HG02642 (cell line): ENCODE measurements around the gene SLC12A3.
"Not testable (repeated sequence)": the region's sequence is repeated elsewhere in the genome, so short reads cannot be mapped to it uniquely, and the experiment has no call there.

ENCODE experiments used
- ATAC-seq: cut with Tn5 transposase; IDR thresholded peaks from one replicate; pipeline ENCODE4 v1.9.1; 2021; ENCODE audit warnings: mild to moderate bottlenecking; ENCODE audit not compliant: unreplicated experiment, poor library complexity

SLC12A3 gene

DNA sequence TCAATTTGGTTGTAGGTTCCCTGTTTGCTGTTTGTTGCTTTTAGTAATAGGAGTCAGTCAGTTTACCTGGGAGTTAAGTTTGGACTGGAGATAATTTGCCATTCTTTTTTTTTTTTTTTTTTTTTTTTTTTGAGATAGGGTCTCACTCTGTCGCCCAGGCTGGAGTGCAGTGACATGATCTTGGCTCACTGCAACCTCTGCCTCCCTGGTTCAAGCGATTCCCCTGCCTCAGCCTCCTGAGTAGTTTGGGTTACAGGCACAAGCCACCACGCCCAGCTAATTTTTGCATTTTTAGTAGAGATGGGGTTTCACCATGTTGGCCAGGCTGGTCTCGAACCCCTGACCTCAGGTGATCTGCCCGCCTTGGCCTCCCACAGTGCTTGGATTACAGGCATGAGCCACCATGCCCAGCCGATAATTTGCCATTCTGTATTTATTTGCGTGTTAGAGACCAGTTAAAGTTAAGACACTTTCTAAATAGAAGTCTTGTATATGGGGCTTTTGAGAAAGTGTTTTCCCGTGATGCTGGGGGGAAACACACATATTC, 69.7 kb downstream of the SLC12A3 start:
- not testable (repeated sequence) for ATAC-seq

GRCh38 chr16:56935201-56935600, 70.2 kb downstream of the SLC12A3 start:
- ATAC-seq: no peak

- ATAC-seq: no peak
Observed at GRCh38 chr16:56936491-56936890, 71.5 kb downstream of the SLC12A3 start.

- no peak for ATAC-seq
Observed at GRCh38 chr16:56936950-56937349, 71.9 kb downstream of the SLC12A3 start.

DNA sequence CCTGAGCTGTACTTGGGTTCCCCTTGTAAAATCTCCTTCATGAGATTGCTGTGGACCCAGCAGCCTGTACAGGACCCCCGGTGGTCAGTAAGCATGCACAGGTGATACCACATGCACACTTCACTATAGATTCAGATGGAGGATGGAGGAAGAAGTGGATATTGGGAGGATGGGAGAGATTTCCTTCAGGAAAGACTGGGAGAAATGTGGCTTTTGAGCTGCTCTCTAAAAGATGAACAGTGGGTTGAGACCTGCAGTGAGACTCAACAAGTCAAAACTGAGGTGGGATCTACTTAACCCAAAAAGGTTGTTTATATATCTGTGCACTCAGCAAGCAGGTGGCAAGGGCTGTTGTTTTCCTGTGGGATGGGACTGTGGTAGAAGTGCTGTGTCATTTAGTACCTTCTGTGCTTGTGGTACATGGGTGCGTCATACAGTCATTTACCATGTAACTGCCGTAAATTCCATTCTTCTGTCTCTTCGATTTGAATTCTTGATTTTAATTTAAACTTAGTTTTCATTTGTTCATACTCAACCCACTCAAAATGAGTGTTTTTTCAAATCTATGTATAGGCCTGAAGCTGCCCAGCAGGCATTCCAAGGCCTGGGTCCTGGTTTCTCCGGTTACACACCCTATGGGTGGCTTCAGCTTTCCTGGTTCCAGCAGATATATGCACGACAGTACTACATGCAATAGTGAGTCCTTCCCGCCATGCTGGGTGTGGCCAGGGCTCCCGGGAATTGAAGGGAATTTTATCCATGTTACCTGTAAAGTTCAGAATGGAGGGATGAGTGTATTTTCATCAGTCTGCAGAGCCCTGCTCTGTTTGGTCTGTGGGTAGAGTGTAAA, 73.9 kb downstream of the SLC12A3 start:
- no peak for ATAC-seq

DNA sequence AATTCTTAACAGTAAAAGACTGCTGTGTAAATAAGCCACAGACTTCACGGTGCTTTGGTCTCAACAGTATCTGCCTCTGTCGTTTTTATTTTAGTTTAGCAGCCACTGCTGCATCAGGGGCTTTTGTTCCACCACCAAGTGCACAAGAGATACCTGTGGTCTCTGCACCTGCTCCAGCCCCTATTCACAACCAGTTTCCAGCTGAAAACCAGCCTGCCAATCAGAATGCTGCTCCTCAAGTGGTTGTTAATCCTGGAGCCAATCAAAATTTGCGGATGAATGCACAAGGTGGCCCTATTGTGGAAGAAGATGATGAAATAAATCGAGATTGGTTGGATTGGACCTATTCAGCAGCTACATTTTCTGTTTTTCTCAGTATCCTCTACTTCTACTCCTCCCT, 74.8 kb downstream of the SLC12A3 start:
- ATAC-seq: no peak

DNA sequence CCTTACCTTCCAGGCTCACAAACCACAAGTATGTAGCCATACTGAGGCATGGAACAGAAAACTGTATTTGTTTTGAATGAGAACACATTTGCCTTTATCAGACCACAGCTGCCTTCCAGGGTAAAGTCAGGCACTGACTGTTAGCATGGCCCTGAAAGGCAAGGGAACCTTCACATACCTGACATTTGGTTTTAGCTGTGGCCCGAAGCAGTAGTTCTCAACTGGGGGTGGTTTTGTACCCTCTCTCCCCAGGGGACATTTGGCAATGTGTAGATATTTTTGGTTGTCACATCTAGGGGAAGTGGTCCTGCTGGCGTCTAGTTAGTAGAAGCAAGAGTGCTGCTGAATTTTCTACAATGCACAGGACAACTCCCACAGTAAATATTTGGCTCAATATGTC, 76.1 kb downstream of the SLC12A3 start:
- no peak for ATAC-seq

- no peak for ATAC-seq
Observed at GRCh38 chr16:56941856-56942331, 76.9 kb downstream of the SLC12A3 start.

DNA sequence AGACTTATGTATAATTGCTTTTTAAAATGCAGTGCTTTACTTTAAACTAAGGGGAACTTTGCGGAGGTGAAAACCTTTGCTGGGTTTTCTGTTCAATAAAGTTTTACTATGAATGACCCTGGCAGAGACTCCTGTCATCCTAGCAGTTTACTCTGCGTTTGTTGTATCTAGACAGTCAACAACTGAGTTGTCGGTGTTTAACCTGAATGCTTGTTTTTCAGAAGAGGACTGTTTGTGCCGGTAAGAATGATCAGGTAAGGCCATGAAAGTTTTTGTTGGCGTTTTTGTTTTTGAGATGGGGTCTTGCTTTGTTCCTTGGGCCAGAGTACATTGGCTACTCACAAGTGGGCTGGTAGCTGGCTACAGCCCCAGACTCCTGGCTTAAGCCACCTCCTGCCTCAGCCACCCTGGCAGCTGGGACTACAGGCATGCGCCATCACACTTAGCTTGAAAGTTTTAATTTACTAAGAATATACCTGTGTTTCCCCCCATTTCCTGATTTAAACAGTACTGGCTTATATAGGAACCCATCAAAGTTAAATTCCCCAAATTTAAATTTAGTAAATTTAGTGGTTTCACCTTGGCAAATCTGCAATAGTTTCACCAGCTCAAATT, 78.9 kb downstream of the SLC12A3 start:
- no peak for ATAC-seq

DNA sequence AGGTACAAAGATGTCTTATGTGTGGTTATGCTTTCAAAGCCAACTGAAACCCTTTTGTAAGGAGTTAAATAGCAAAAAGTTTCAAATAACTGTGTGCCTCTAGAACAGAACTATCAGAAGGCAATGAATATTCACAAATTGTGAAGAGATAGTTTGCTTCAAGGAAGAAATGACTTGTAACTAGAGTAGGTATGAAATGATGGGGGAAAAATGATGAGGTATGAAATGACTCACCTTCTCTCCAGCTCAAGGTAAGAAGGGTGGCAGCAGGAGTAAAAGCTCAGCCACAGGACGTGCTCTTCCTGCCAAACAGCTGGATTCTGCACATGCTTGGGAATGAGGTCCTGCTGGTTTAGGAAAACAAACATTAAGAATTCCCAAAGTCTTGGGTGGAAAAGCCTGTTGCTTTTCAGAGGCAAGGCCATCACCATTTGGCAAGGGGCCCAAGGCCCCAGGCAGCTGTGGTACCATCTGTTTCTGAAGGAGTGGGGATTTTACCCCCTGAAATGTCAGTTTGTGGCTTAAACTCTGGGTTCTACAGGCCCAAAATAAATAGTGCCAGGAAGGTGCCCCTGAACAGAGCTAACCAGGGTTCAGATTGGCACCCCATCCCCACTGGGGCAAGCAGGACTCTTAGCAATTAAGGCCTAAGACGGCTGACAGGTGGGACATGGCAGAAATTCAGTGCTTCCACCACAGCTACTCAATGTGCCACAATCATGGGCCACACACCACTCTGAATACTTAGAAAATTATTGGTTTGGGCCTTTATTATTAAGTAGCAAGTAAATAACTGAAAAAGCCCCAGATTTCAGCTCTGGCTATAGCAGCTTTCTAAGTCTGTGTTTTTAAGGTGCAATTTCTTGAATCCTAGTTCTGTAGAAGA, 80.2 kb downstream of the SLC12A3 start:
- ATAC-seq: peak; percentile 39

GRCh38 chr16:56945847-56946527, 81.0 kb downstream of the SLC12A3 start:
- ATAC-seq: no peak

DNA sequence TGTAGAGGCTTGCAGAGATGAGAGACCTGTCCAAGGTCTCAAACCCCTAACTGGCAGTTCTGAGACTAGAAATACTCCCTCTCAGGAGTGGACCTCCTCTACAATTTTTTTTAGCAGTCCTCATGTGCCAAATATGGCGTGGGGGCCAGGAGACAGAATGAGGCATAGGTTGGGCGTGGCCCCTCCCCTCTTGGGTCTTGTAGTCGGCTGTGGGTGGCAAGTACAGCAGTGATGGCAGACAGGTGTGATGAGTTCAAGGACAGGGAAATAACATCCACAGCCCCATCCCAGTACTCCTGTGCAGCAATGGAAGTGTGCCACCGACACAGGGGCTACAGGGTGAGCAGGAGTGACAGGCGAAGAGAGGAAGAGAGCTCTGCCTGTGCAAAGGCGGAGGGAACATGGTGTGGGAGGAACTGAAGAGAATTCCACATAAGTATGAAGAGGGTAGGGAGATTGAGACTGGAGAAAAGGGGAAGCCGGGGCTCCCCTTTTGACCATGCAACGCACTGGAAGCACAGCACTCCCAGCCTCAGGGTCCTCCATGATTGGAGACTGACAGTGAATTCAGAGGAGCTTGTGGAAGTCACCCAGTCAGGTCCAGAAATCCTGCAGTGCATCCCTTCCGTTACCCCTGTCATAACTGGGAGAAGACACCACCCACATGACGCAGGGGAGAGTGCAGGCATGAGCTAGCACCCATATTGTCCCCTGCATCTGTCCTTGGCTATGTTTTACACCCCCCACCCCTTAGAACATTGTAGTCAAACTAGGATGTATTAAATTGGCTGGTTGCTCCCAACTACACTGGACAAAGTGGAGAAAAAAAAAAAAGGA, 82.0 kb downstream of the SLC12A3 start:
- no peak for ATAC-seq

GRCh38 chr16:56947604-56947995, 82.6 kb downstream of the SLC12A3 start:
- ATAC-seq: no peak

GRCh38 chr16:56948234-56948633, 83.2 kb downstream of the SLC12A3 start:
- no peak for ATAC-seq

DNA sequence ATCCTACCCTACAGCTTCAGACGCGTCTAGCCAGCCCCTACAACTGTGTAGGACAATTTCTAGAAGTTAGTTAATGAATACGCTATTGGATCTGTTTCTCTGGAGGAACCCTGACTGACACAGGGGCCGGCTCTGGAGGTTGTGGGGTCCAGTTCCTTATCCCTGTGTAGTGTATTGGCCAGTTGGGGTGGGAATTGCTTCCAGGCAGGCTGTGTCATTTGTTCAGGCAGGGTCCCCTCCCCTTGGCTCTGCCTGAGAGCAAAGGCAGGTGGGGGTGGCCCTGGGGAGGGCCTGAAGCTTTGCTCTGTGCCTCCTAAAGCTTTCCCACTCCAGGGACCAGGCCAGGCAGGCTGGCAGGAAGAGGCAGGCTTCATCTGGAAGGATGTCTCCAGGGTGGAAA, 85.0 kb downstream of the SLC12A3 start:
- ATAC-seq: no peak

DNA sequence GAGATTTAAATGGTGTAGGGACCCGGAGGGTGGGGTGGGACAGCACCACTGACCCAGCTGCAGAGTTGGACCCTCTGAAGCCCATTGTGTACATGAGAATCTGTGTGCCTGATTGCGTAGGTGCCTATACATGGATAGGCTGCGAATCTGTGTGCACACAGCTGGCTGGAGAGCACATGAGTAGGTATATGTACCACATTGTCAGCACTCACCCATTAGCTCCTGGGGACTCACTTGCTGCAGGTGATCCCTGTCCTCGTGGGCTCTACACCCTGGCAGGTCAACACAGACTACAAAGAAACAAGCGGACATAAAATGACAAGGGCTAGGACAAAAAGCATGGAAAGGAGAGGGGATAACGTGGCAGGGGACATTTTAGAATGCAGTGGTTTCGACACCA, 85.4 kb downstream of the SLC12A3 start:
- ATAC-seq: no peak

GRCh38 chr16:56950881-56951771, 86.1 kb downstream of the SLC12A3 start:
- peak; percentile 59 for ATAC-seq

GRCh38 chr16:56953006-56953405, 88.0 kb downstream of the SLC12A3 start:
- ATAC-seq: no peak
